H1 (cell line): ENCODE data around the gene MED16. TPM values are rescaled to one million over a fixed set of nuclear protein-coding genes. Genes with fewer than 3 reads are reported as not detected.

Experiments
- CTCF ChIA-PET: fragments of 300-600 bp; sonication (Branson Sonifier 250); formaldehyde crosslinking; loops from one replicate; lab custom pipeline; 2021; ENCODE audit not compliant: partially characterized antibody; lab: Charles Lee
- POLR2A ChIA-PET: fragments of 300-600 bp; sonication (Branson Sonifier 250); formaldehyde crosslinking; loops from one replicate; lab custom pipeline; 2021; ENCODE audit warnings: inconsistent platforms; ENCODE audit not compliant: partially characterized antibody; lab: Charles Lee
- DNase-seq, 2 experiments: peaks; one replicate each; pipeline versions ENCODE4 v3.0.0 to v3.0.0-alpha.2; 2010 to 2022; ENCODE audit warnings: low spot score in 2 of 2, low read depth in 1 of 2, mixed read lengths in 1 of 2
- FAIRE-seq: peaks from 2 replicates; lab custom pipeline; 2011; peaks lifted over from hg19 to GRCh38; lab: Jason Lieb, UNC
- H2AFZ ChIP-seq: 2 replicates; pipeline ENCODE4 v1.8.1; 2012; ENCODE audit warnings: low read length, inconsistent platforms
- H2AK5ac ChIP-seq: 2 replicates; pipeline ENCODE4 v1.6.1; 2013; ENCODE audit warnings: low read depth, low read length
- H2BK120ac ChIP-seq: replicated peaks from 2 replicates; pipeline ENCODE3; 2013; ENCODE audit warnings: low read depth, low read length, inconsistent platforms
- H2BK12ac ChIP-seq: 2 replicates; pipeline ENCODE4 v1.6.1; 2013; ENCODE audit warnings: low read depth, low read length
- H2BK15ac ChIP-seq: 2 replicates; pipeline ENCODE4 v1.6.1; 2013; ENCODE audit warnings: low read length
- H2BK20ac ChIP-seq: 2 replicates; pipeline ENCODE4 v1.6.1; 2013; ENCODE audit warnings: low read length
- H2BK5ac ChIP-seq: 2 replicates; pipeline ENCODE4 v1.6.1; 2013; ENCODE audit warnings: low read depth, low read length
- H3K14ac ChIP-seq: 2 replicates; pipeline ENCODE4 v1.6.1; 2013; ENCODE audit warnings: inconsistent platforms; ENCODE audit not compliant: insufficient read length
- H3K18ac ChIP-seq: 2 replicates; pipeline ENCODE4 v1.6.1; 2013; ENCODE audit warnings: low read length; ENCODE audit errors: extremely low read depth
- H3K23ac ChIP-seq: 2 replicates; pipeline ENCODE4 v1.6.1; 2013; ENCODE audit warnings: inconsistent platforms; ENCODE audit not compliant: insufficient read length
- H3K23me2 ChIP-seq: 2 replicates; pipeline ENCODE4 v1.6.1; 2013; ENCODE audit warnings: low read depth, low read length
- H3K27ac ChIP-seq: 2 replicates; pipeline ENCODE4 v1.6.1; 2011; ENCODE audit warnings: low read depth, low read length, inconsistent platforms
- H3K27me3 ChIP-seq, 4 experiments: replicated peaks in 1 of 4; 1 replicate in 1 of 4; 2 replicates in 3 of 4; pipeline versions ENCODE4 v1.6.1 to v1.8.1; 2011 to 2013; ENCODE audit warnings: low read length in 3 of 4, mild to moderate bottlenecking in 3 of 4, inconsistent platforms in 2 of 4, mixed read lengths in 2 of 4, moderate library complexity in 1 of 4; ENCODE audit not compliant: control insufficient read depth in 3 of 4, insufficient read depth in 3 of 4; ENCODE audit errors: extremely low read depth in 1 of 4
- H3K36me3 ChIP-seq, 4 experiments: 2 replicates each; pipeline versions ENCODE4 v1.6.1 to v1.8.1; 2011 to 2013; ENCODE audit warnings: mild to moderate bottlenecking in 4 of 4, low read length in 3 of 4, moderate library complexity in 2 of 4, control low read depth in 1 of 4, inconsistent platforms in 1 of 4; ENCODE audit not compliant: insufficient read depth in 4 of 4, control insufficient read depth in 2 of 4
- H3K4ac ChIP-seq: replicated peaks from 2 replicates; pipeline ENCODE3; 2013; ENCODE audit warnings: low read length, low read depth, mixed read lengths, inconsistent platforms; ENCODE audit not compliant: insufficient read length
- H3K4me1 ChIP-seq, 4 experiments: replicated peaks in 1 of 4; 1 replicate in 1 of 4; 2 replicates in 3 of 4; pipeline versions ENCODE4 v1.6.1 to v1.8.1; 2011 to 2013; ENCODE audit warnings: low read length in 3 of 4, inconsistent platforms in 2 of 4, mixed read lengths in 1 of 4; ENCODE audit not compliant: insufficient read depth in 4 of 4, control insufficient read depth in 3 of 4
- H3K4me2 ChIP-seq, 2 experiments: 2 replicates each; pipeline versions ENCODE4 v1.6.1 to v1.8.1; 2011 to 2013; ENCODE audit warnings: low read depth in 2 of 2, low read length in 2 of 2, control low read depth in 1 of 2, inconsistent platforms in 1 of 2, mild to moderate bottlenecking in 1 of 2; ENCODE audit not compliant: insufficient read depth in 1 of 2
- H3K4me3 ChIP-seq, 4 experiments: fragments of 200-600, 300-600 bp in 1 of 4; sonication (generic), shearing (Covaris generic), sonication (Bioruptor Twin) in 1 of 4; 2 replicates each; pipeline versions ENCODE4 v1.5.1 to v1.8.1; 2011 to 2016; ENCODE audit warnings: low read length in 4 of 4, low read depth in 3 of 4, control low read depth in 2 of 4, inconsistent platforms in 2 of 4, mild to moderate bottlenecking in 2 of 4, mixed read lengths in 1 of 4, moderate library complexity in 1 of 4; ENCODE audit not compliant: insufficient read depth in 2 of 4; ENCODE audit errors: extremely low read depth in 1 of 4
- H3K56ac ChIP-seq: replicated peaks from 2 replicates; pipeline ENCODE3; 2013; ENCODE audit warnings: low read depth, mild to moderate bottlenecking, mixed read lengths, low read length, inconsistent platforms; ENCODE audit not compliant: insufficient read length
- H3K79me1 ChIP-seq: 2 replicates; pipeline ENCODE4 v1.6.1; 2013; ENCODE audit warnings: low read depth, low read length, control low read depth
- H3K79me2 ChIP-seq, 2 experiments: 2 replicates each; pipeline versions ENCODE4 v1.6.1 to v1.8.1; 2012 to 2013; ENCODE audit warnings: low read length in 2 of 2, mild to moderate bottlenecking in 2 of 2, inconsistent platforms in 1 of 2; ENCODE audit not compliant: insufficient read depth in 2 of 2, control insufficient read depth in 1 of 2
- H3K9ac ChIP-seq, 4 experiments: replicated peaks in 1 of 4; 1 replicate in 1 of 4; 2 replicates in 3 of 4; pipeline versions ENCODE4 v1.6.1 to v1.8.1; 2011 to 2013; ENCODE audit warnings: low read depth in 3 of 4, low read length in 3 of 4, control low read depth in 2 of 4, mild to moderate bottlenecking in 2 of 4, moderate library complexity in 2 of 4, inconsistent platforms in 1 of 4; ENCODE audit errors: extremely low read depth in 1 of 4
- H3K9me3 ChIP-seq, 2 experiments: 2 replicates each; pipeline versions ENCODE4 v1.6.1 to v1.8.1; 2012 to 2013; ENCODE audit warnings: mild to moderate bottlenecking in 2 of 2, moderate library complexity in 2 of 2, control low read depth in 1 of 2, inconsistent platforms in 1 of 2, low read depth in 1 of 2, low read length in 1 of 2, mixed read lengths in 1 of 2; ENCODE audit not compliant: insufficient read depth in 2 of 2
- H4K20me1 ChIP-seq, 2 experiments: replicated peaks in 1 of 2; 2 replicates each; pipeline versions ENCODE3 to v1.8.1; 2011 to 2013; ENCODE audit warnings: inconsistent platforms in 2 of 2, low read length in 2 of 2, mild to moderate bottlenecking in 1 of 2; ENCODE audit not compliant: insufficient read depth in 2 of 2, control insufficient read depth in 1 of 2
- H4K5ac ChIP-seq: 2 replicates; pipeline ENCODE4 v1.6.1; 2013; ENCODE audit warnings: low read length, low read depth, mixed read lengths, inconsistent platforms; ENCODE audit not compliant: insufficient read length
- H4K8ac ChIP-seq: 2 replicates; pipeline ENCODE4 v1.8.0; 2013; ENCODE audit warnings: mild to moderate bottlenecking, moderate library complexity, low read length, inconsistent platforms; ENCODE audit not compliant: insufficient read depth; ENCODE audit errors: extremely low read depth
- H4K91ac ChIP-seq: replicated peaks from 2 replicates; pipeline ENCODE3; 2013; ENCODE audit warnings: low read length, mixed read lengths, inconsistent platforms; ENCODE audit not compliant: insufficient read length
- KDM1A ChIP-seq: fragments of 200-600, 300-600 bp; sonication (generic); IDR thresholded peaks from 2 replicates; pipeline ENCODE4 v1.7.1; 2016; ENCODE audit warnings: mild to moderate bottlenecking, low read length, borderline replicate concordance
- WGBS, 2 experiments: shearing (Covaris generic) in 1 of 2; methylation state at CpG; one replicate each; pipeline versions ENCODE4 v1.1.6 to v1.1.7; 2013 to 2015; ENCODE audit warnings: low lambda C conversion rate in 2 of 2, mixed read lengths in 2 of 2, inconsistent platforms in 1 of 2, low coverage in 1 of 2, missing lambda C conversion rate in 1 of 2; ENCODE audit not compliant: insufficient replicate concordance in 2 of 2, insufficient coverage in 1 of 2, insufficient read length in 1 of 2; ENCODE audit errors: extremely low coverage in 1 of 2, missing lambda C conversion rate in 1 of 2; 5-methylcytosine and 5-hydroxymethylcytosine counted together
- polyA plus RNA-seq, 7 experiments: library from polyadenylated mRNA; depleted of rRNA in 3 of 7; stranded (reverse) in 5 of 7; unstranded in 2 of 7; fragments of >200 nt in 5 of 7; fragments of 200-250 nt in 2 of 7; gene quantifications; 1 replicate in 5 of 7; 2 replicates in 1 of 7; 4 replicates in 1 of 7; pipeline versions ENCODE4 v1.2.1 to v1.2.3, GENCODE V29; 2011 to 2013; ENCODE audit warnings: missing spikeins in 2 of 7, mixed read lengths in 2 of 7
- total RNA-seq: library from RNA; stranded (reverse); fragmentation: NEBNext Ultra II Directional; extraction: Animal tissue kit (Norgen Biotek cat#: 25700); gene quantifications from 2 replicates; pipeline ENCODE4 v1.2.1, GENCODE V29; 2021
- TF ChIP-seq, protein P1 (sequence below): IDR thresholded peaks from 2 replicates; pipeline ENCODE4 v1.6.1; 2012; ENCODE audit warnings: inconsistent platforms

The MED16 gene
- total and polyA plus RNA-seq, 2 of the 8 experiments (the other 6 are each of a cell fraction or from before 2014, with no cell fraction given), result 51.0 to 67.2 TPM

DNA sequence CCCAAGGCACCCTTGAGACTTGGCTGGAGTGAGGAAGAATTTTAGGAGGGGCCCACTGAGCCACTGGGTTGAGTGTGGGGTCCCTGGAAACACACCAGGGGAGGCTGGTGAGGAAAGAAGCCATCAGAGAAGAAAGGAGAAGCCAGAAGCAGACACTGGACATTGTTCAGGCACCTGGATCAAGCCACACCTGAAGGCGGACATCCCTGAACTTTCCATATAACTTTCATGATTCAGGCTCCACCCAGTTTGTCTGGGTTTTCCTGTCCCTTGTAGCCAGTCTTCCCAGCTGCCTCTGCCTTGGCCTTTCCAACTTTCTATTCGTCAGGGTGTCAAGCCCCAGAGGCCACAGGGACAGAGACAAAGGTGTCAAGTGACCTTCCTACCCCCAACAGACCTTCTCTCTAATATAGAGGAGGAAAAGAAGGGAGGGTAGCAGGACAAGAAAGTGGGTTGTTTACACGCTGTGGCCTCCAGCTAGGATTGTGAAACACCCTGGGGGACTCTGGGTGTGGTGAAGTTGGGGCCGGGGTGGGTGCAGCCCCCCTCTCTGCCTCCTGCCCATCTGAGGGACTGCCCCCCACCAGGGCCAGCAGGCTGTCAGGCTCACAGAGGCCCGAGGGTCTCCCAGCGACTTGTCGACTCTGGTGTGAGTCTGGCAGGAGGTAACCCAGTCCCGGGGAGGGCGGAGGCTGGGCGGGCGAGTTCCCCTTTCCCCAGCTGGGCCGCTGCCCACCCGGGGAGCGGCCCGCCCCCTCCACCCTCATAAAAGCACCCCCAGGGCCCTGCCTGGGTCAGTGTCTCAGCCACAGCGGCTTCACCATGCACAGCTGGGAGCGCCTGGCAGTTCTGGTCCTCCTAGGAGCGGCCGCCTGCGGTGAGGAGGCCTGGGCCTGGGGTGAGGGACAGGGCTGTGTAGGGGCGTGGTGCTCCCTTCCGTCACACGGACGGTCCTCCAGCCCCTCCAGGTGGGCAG is 33.8 kb downstream of the MED16 start, which contains the start of gene CFD:
CFD (plus strand) TSS at position 797 of the 976 bp plus-strand sequence; CDS start at position 823, 26 bp downstream.
- no peak within 1 kb of the TSS for H2AK5ac ChIP-seq
- no peak within 1 kb of the TSS for H4K91ac ChIP-seq
- H3K36me3 ChIP-seq, result no peaks in the 10 kb centered on the region
- no peak within 1 kb of the TSS for H2BK5ac ChIP-seq
- DNase-seq (no peak), FAIRE-seq (no peak)
- no peaks in the 10 kb centered on the region for H3K9me3 ChIP-seq
- no peak within 1 kb of the TSS for H2AFZ ChIP-seq
- H4K20me1 ChIP-seq, result peaks cover 0 to 6% of the 10 kb centered on the region in 2 experiments
- H3K4me1 ChIP-seq, result peaks cover 0 to 5% (median 3%) of the 10 kb centered on the region in 4 experiments; a peak in 6 of 7 replicates
- WGBS, 2 experiments, result 67% methylated on average over 14 of the region's 24 CpGs; no CpG with 5 or more reads in 1 of the 2 experiments
- no peak within 1 kb of the TSS for H3K9ac ChIP-seq
- no peak within 1 kb of the TSS for H3K27ac ChIP-seq
- no peak within 1 kb of the TSS for H3K18ac ChIP-seq
- peak within 1 kb of the TSS; percentile 55 to 61 for H3K4me2 ChIP-seq
- peaks cover 10% of the 10 kb centered on the region; the same call in 1 of the 2 replicates for H3K23me2 ChIP-seq
- no peak within 1 kb of the TSS for H4K8ac ChIP-seq
- H3K27me3 ChIP-seq, result peaks cover 9 to 25% (median 13%) of the 10 kb centered on the region in 4 experiments
- CTCF ChIA-PET, result interaction anchor here (0.6 to 3.3 kb wide), 8 partner anchors 8 to 347 kb away, joined by 3 to 10 read pairs (median 4); no protein-coding TSS in a partner anchor
- no peak within 1 kb of the TSS for H2BK15ac ChIP-seq
- no peaks in the 10 kb centered on the region for H3K79me2 ChIP-seq
- H3K14ac ChIP-seq, result no peak within 1 kb of the TSS
- no peak within 1 kb of the TSS for H3K23ac ChIP-seq
- H3K4me3 ChIP-seq, result peak within 1 kb of the TSS in 3 of 4 experiments; percentile 8 to 58 (median 42); a peak in 6 of 8 replicates
- no peak within 1 kb of the TSS for H2BK20ac ChIP-seq
- no peaks in the 10 kb centered on the region for H3K79me1 ChIP-seq
- H4K5ac ChIP-seq, result no peak within 1 kb of the TSS
- H3K4ac ChIP-seq, result no peak within 1 kb of the TSS
- peak; percentile 47; the same call in 1 of the 2 replicates for TF ChIP-seq KDM1A
- TF ChIP-seq, protein P1, sequence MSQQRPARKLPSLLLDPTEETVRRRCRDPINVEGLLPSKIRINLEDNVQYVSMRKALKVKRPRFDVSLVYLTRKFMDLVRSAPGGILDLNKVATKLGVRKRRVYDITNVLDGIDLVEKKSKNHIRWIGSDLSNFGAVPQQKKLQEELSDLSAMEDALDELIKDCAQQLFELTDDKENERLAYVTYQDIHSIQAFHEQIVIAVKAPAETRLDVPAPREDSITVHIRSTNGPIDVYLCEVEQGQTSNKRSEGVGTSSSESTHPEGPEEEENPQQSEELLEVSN, result no peak
- POLR2A ChIA-PET, result interaction anchor here (0.8 to 1.8 kb wide), 7 partner anchors 41 to 227 kb away, joined by 3 to 7 read pairs (median 3); partner anchors contain the start of gene WDR18
- no peak within 1 kb of the TSS for H3K56ac ChIP-seq
- H2BK12ac ChIP-seq, result no peak within 1 kb of the TSS
- no peak within 1 kb of the TSS for H2BK120ac ChIP-seq
